Measurements from ENCODE around the gene NUDT21. TPM values are rescaled to one million over a fixed set of nuclear protein-coding genes. Genes with fewer than 3 reads are reported as not detected.

Gene NUDT21
- polyA plus RNA-seq, 1 of the 3 experiments (the other 2 are of a cell fraction): 42.2 TPM

DNA sequence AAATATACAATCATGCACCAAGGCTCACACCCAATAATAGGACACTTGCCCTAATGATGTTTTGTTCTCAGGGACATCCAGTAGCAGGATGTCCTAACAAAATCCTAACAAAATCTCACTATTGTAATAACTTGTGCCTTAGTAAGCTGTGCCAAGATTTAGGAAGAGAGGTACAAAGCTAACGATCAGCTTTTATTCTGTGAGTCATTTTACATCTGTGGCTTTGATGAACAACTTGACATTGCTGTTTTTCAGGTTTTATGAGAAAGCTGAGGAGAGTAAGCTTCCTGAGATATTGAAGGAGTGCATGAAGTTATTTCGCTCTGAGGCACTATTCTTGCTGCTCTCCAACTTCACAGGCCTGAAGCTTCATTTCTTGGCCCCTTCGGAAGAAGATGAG lies 19.1 kb upstream of the NUDT21 start:
- Histone ChIP-seq H3K9ac (no peak overlapping the region), H3K4me3 (ENCODE audit: low read depth in 2 of 2, low read length in 1 of 2) (no peak overlapping the region), H3K4me2 (no peak overlapping the region), H3K36me3 (replicated peaks in 1 of 2; ENCODE audit: control insufficient read depth in 1 of 2, insufficient read depth in 2 of 2, low read length in 1 of 2) (peaks cover 84 to 90% of the 10 kb centered on the region in 2 experiments), H3K27ac (ENCODE audit: low read depth in 2 of 2, low read length in 1 of 2) (no peak overlapping the region), H3K4me1 (ENCODE audit: control insufficient read depth in 1 of 2, insufficient read depth in 2 of 2, low read depth in 1 of 2, low read length in 1 of 2) (peaks cover 0 to 4% of the 10 kb centered on the region in 2 experiments; a peak in 1 of 4 replicates), H2AFZ (ENCODE audit: low read depth) (no peak overlapping the region), H3K9me3 (no peaks in the 10 kb centered on the region), H4K20me1 (ENCODE audit: insufficient read depth) (no peaks in the 10 kb centered on the region), H3K27me3 (ENCODE audit: insufficient read depth) (no peaks in the 10 kb centered on the region), H3F3A (replicated peaks; ENCODE audit: insufficient read depth) (peaks cover 6% of the 10 kb centered on the region), H3K9me2 (no peaks in the 10 kb centered on the region), H3K79me2 (ENCODE audit: insufficient read depth) (no peaks in the 10 kb centered on the region)
- TF ChIP-seq TAF1 (IDR thresholded peaks at IDR 0.05; ENCODE audit: borderline replicate concordance, low read depth, low read length) (no peak), GATA2 (CRISPR knock-in tag; IDR thresholded peaks at IDR 0.05) (no peak), RAD21 (IDR thresholded peaks at IDR 0.05; ENCODE audit: low read length) (no peak), EP300 (IDR thresholded peaks at IDR 0.05; ENCODE audit: borderline replicate concordance in 1 of 2, low read depth in 1 of 2, low read length in 1 of 2) (no peak), FOXJ3 (CRISPR knock-in tag; IDR thresholded peaks at IDR 0.05) (no peak), JUND (IDR thresholded peaks at IDR 0.05) (no peak)
- TF ChIP-seq, protein P1, sequence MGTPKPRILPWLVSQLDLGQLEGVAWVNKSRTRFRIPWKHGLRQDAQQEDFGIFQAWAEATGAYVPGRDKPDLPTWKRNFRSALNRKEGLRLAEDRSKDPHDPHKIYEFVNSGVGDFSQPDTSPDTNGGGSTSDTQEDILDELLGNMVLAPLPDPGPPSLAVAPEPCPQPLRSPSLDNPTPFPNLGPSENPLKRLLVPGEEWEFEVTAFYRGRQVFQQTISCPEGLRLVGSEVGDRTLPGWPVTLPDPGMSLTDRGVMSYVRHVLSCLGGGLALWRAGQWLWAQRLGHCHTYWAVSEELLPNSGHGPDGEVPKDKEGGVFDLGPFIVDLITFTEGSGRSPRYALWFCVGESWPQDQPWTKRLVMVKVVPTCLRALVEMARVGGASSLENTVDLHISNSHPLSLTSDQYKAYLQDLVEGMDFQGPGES (IDR thresholded peaks at IDR 0.05; ENCODE audit: low read depth, low read length): no peak
- TF ChIP-seq, protein P2, sequence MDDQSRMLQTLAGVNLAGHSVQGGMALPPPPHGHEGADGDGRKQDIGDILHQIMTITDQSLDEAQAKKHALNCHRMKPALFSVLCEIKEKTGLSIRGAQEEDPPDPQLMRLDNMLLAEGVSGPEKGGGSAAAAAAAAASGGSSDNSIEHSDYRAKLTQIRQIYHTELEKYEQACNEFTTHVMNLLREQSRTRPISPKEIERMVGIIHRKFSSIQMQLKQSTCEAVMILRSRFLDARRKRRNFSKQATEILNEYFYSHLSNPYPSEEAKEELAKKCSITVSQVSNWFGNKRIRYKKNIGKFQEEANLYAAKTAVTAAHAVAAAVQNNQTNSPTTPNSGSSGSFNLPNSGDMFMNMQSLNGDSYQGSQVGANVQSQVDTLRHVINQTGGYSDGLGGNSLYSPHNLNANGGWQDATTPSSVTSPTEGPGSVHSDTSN (IDR thresholded peaks at IDR 0.05): no peak
- TF ChIP-seq, protein P3, sequence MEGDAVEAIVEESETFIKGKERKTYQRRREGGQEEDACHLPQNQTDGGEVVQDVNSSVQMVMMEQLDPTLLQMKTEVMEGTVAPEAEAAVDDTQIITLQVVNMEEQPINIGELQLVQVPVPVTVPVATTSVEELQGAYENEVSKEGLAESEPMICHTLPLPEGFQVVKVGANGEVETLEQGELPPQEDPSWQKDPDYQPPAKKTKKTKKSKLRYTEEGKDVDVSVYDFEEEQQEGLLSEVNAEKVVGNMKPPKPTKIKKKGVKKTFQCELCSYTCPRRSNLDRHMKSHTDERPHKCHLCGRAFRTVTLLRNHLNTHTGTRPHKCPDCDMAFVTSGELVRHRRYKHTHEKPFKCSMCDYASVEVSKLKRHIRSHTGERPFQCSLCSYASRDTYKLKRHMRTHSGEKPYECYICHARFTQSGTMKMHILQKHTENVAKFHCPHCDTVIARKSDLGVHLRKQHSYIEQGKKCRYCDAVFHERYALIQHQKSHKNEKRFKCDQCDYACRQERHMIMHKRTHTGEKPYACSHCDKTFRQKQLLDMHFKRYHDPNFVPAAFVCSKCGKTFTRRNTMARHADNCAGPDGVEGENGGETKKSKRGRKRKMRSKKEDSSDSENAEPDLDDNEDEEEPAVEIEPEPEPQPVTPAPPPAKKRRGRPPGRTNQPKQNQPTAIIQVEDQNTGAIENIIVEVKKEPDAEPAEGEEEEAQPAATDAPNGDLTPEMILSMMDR (IDR thresholded peaks at IDR 0.05): no peak
- DNase-seq: no peak
- ChIA-PET CTCF (no interaction called here), POLR2A (no interaction called here)
- WGBS (ENCODE audit: low lambda C conversion rate): 100% methylated on average over 3 of the region's 3 CpGs

DNA sequence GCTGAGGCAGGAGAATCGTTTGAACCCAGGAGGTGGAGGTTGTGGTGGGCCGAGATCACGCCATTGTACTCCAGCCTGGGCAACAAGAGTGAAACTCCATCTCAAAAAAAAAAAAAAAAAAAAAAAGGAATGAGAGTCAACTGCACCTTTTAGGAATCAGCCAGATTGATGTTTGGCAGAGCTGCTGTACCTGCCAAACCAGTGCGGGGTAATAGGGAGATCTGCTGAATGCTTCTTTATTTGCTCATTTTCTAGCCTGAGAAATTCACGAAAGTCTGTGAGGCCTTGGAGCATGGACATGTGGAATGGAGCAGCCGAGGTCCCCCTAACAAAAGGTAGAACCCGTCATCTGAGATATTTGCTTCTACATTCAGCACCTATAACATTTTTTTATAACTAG lies 18.6 kb upstream of the NUDT21 start:
- no peaks in the 10 kb centered on the region for H3K27me3 ChIP-seq (ENCODE audit: insufficient read depth)
- ChIA-PET CTCF (no interaction called here), POLR2A (no interaction called here)
- H4K20me1 ChIP-seq (ENCODE audit: insufficient read depth): no peaks in the 10 kb centered on the region
- 96% methylated on average over 7 of the region's 7 CpGs for WGBS (ENCODE audit: low lambda C conversion rate)
- H3K27ac ChIP-seq (ENCODE audit: low read depth in 2 of 2, low read length in 1 of 2): no peak overlapping the region
- no peaks in the 10 kb centered on the region for H3K79me2 ChIP-seq (ENCODE audit: insufficient read depth)
- H2AFZ ChIP-seq (ENCODE audit: low read depth): no peak overlapping the region
- H3K9ac ChIP-seq: no peak overlapping the region
- H3K4me2 ChIP-seq: no peak overlapping the region
- DNase-seq: no peak
- peaks cover 6% of the 10 kb centered on the region for H3F3A ChIP-seq (replicated peaks; ENCODE audit: insufficient read depth)
- no peaks in the 10 kb centered on the region for H3K9me3 ChIP-seq
- no peaks in the 10 kb centered on the region for H3K9me2 ChIP-seq
- no peak overlapping the region for H3K4me3 ChIP-seq (ENCODE audit: low read depth in 2 of 2, low read length in 1 of 2)
- peaks cover 80 to 89% of the 10 kb centered on the region in 2 experiments for H3K36me3 ChIP-seq (replicated peaks in 1 of 2; ENCODE audit: control insufficient read depth in 1 of 2, insufficient read depth in 2 of 2, low read length in 1 of 2)
- peaks cover 0 to 4% of the 10 kb centered on the region in 2 experiments; a peak in 1 of 4 replicates for H3K4me1 ChIP-seq (ENCODE audit: control insufficient read depth in 1 of 2, insufficient read depth in 2 of 2, low read depth in 1 of 2, low read length in 1 of 2)
- no peak for TF ChIP-seq MEF2A (IDR thresholded peaks at IDR 0.05; ENCODE audit: borderline replicate concordance, low read depth)
- TF ChIP-seq CHD2 (IDR thresholded peaks at IDR 0.05; ENCODE audit: low read length, partially characterized antibody): no peak
- TF ChIP-seq RXRA (IDR thresholded peaks at IDR 0.05; ENCODE audit: borderline replicate concordance, low read depth): no peak
- no peak for TF ChIP-seq ELF1 (IDR thresholded peaks at IDR 0.05)
- TF ChIP-seq JUND (IDR thresholded peaks at IDR 0.05): no peak
- no peak for TF ChIP-seq TCF12 (IDR thresholded peaks at IDR 0.05)
- TF ChIP-seq FOXM1 (IDR thresholded peaks at IDR 0.05; ENCODE audit: low read depth): no peak
- TF ChIP-seq, protein P4, sequence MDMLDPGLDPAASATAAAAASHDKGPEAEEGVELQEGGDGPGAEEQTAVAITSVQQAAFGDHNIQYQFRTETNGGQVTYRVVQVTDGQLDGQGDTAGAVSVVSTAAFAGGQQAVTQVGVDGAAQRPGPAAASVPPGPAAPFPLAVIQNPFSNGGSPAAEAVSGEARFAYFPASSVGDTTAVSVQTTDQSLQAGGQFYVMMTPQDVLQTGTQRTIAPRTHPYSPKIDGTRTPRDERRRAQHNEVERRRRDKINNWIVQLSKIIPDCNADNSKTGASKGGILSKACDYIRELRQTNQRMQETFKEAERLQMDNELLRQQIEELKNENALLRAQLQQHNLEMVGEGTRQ (IDR thresholded peaks at IDR 0.05; ENCODE audit: borderline replicate concordance, low read depth, low read length): no peak
- no peak for TF ChIP-seq TEAD4 (IDR thresholded peaks at IDR 0.05; ENCODE audit: borderline replicate concordance, insufficient read depth)
- TF ChIP-seq GATA2 (CRISPR knock-in tag; IDR thresholded peaks at IDR 0.05): no peak
- TF ChIP-seq FOSL2 (IDR thresholded peaks at IDR 0.05; ENCODE audit: borderline replicate concordance, low read depth): no peak
- TF ChIP-seq, protein P1 (IDR thresholded peaks at IDR 0.05; ENCODE audit: low read depth, low read length): no peak
- TF ChIP-seq, protein P5, sequence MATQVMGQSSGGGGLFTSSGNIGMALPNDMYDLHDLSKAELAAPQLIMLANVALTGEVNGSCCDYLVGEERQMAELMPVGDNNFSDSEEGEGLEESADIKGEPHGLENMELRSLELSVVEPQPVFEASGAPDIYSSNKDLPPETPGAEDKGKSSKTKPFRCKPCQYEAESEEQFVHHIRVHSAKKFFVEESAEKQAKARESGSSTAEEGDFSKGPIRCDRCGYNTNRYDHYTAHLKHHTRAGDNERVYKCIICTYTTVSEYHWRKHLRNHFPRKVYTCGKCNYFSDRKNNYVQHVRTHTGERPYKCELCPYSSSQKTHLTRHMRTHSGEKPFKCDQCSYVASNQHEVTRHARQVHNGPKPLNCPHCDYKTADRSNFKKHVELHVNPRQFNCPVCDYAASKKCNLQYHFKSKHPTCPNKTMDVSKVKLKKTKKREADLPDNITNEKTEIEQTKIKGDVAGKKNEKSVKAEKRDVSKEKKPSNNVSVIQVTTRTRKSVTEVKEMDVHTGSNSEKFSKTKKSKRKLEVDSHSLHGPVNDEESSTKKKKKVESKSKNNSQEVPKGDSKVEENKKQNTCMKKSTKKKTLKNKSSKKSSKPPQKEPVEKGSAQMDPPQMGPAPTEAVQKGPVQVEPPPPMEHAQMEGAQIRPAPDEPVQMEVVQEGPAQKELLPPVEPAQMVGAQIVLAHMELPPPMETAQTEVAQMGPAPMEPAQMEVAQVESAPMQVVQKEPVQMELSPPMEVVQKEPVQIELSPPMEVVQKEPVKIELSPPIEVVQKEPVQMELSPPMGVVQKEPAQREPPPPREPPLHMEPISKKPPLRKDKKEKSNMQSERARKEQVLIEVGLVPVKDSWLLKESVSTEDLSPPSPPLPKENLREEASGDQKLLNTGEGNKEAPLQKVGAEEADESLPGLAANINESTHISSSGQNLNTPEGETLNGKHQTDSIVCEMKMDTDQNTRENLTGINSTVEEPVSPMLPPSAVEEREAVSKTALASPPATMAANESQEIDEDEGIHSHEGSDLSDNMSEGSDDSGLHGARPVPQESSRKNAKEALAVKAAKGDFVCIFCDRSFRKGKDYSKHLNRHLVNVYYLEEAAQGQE (IDR thresholded peaks at IDR 0.05; ENCODE audit: low read depth, low read length): no peak
